Tibial nerve (tissue), 4 donors: ENCODE data around the gene NFKBIA. TPM values are rescaled to one million over a fixed set of nuclear protein-coding genes. Genes with fewer than 3 reads are reported as not detected.

Source experiments
- DNase-seq, 2 donors: peaks; one replicate each; pipeline ENCODE4 v3.0.0-alpha.2; 2019; ENCODE audit warnings: low spot score in 2 of 2
- H3K27ac ChIP-seq, 4 donors: fragments of 200-600 bp; sonication (generic) in 3 of 4; one replicate each; pipeline ENCODE4 v1.5.1; 2017 to 2019; ENCODE audit warnings: mild to moderate bottlenecking in 1 of 4
- H3K27me3 ChIP-seq, 2 donors: fragments of 200-600 bp; sonication (generic) in 1 of 2; one replicate each; pipeline versions ENCODE4 v1.5.1 to v1.6.0; 2017 to 2019
- H3K36me3 ChIP-seq, 3 donors: fragments of 200-600 bp; sonication (generic); one replicate each; pipeline ENCODE4 v1.5.1; 2018 to 2019
- H3K4me1 ChIP-seq, 4 donors: fragments of 200-600 bp; sonication (generic) in 3 of 4; one replicate each; pipeline ENCODE4 v1.5.1; 2017 to 2019
- H3K4me3 ChIP-seq, 4 donors: fragments of 200-600 bp; sonication (generic) in 3 of 4; one replicate each; pipeline ENCODE4 v1.5.1; 2017 to 2019; ENCODE audit warnings: mild to moderate bottlenecking in 1 of 4, moderate library complexity in 1 of 4
- H3K9me3 ChIP-seq, 4 donors: fragments of 200-600 bp; sonication (generic) in 3 of 4; one replicate each; pipeline ENCODE4 v1.5.1; 2017 to 2019
- CTCF ChIP-seq, 5 experiments: fragments of 200-600 bp in 3 of 5; fragments of 450-650 bp in 2 of 5; sonication (generic) in 3 of 5; IDR thresholded peaks; one replicate each; pipeline ENCODE4 v1.5.1; 2016 to 2019; ENCODE audit warnings: antibody characterized with exemption in 5 of 5, mild to moderate bottlenecking in 3 of 5, moderate library complexity in 2 of 5
- EP300 ChIP-seq, 2 donors: sonication (generic); formaldehyde crosslinking; IDR thresholded peaks; one replicate each; pipeline ENCODE4 v1.6.1; 2017; ENCODE audit warnings: antibody characterized with exemption in 2 of 2, mild to moderate bottlenecking in 1 of 2
- POLR2A ChIP-seq, 2 donors: fragments of 450-650 bp; IDR thresholded peaks; one replicate each; pipeline ENCODE4 v1.6.1; 2017; ENCODE audit warnings: antibody characterized with exemption in 2 of 2, mild to moderate bottlenecking in 2 of 2, moderate library complexity in 2 of 2
- WGBS, 2 donors: methylation state at CpG; one replicate each; pipeline ENCODE4 v1.1.5; 2018; 5-methylcytosine and 5-hydroxymethylcytosine counted together
- total RNA-seq, 4 donors: library from RNA; depleted of rRNA; stranded (reverse); fragments of >200 nt; gene quantifications; one replicate each; pipeline ENCODE4 v1.1.0, GENCODE V29; 2016

The NFKBIA gene
- total RNA-seq, 4 donors from 2014 or later: 631 to 1,165 (median 930) TPM

GRCh38 chr14:35406090-35406489 lies 1.5 kb upstream of the NFKBIA start:
- Histone ChIP-seq H3K4me3 (peak overlapping the region; percentile 69 to 97 (median 92)), H3K36me3 (peaks cover 11 to 26% (median 26%) of the 10 kb centered on the region in 3 donors), H3K4me1 (peaks cover 0 to 39% (median 28%) of the 10 kb centered on the region in 4 donors), H3K9me3 (no peaks in the 10 kb centered on the region), H3K27ac (peak overlapping the region; percentile 98 to 100 (median 98)), H3K27me3 (no peaks in the 10 kb centered on the region)
- no peak for DNase-seq
- WGBS, 2 donors: 29 to 31% methylated on average over 2 of the region's 2 CpGs
- TF ChIP-seq POLR2A (IDR thresholded peaks at IDR 0.05) (no peak), CTCF (IDR thresholded peaks at IDR 0.05) (no peak), EP300 (IDR thresholded peaks at IDR 0.05) (no peak)

GRCh38 chr14:35405304-35405996 lies 901 bp upstream of the NFKBIA start:
- H3K4me1 ChIP-seq: peaks cover 0 to 46% (median 34%) of the 10 kb centered on the region in 4 donors
- H3K9me3 ChIP-seq: no peaks in the 10 kb centered on the region
- peaks cover 15 to 32% (median 31%) of the 10 kb centered on the region in 3 donors for H3K36me3 ChIP-seq
- H3K4me3 ChIP-seq: peak overlapping the region; percentile 69 to 97 (median 92)
- no peak for TF ChIP-seq CTCF (IDR thresholded peaks at IDR 0.05)
- TF ChIP-seq POLR2A (IDR thresholded peaks at IDR 0.05): no peak
- no peak for TF ChIP-seq EP300 (IDR thresholded peaks at IDR 0.05)
- peak overlapping the region; percentile 98 to 100 (median 98) for H3K27ac ChIP-seq
- DNase-seq: peak in 1 of 2 donors; percentile 56
- 28 to 34% methylated on average over 14 of the region's 14 CpGs for WGBS, 2 donors
- no peaks in the 10 kb centered on the region for H3K27me3 ChIP-seq

GRCh38 chr14:35403603-35404448 lies 723 bp downstream of the NFKBIA start:
- Histone ChIP-seq H3K4me3 (peak overlapping the region; percentile 69 to 97 (median 92)), H3K9me3 (no peaks in the 10 kb centered on the region), H3K4me1 (peaks cover 0 to 52% (median 48%) of the 10 kb centered on the region in 4 donors), H3K36me3 (peaks cover 15 to 46% (median 34%) of the 10 kb centered on the region in 3 donors), H3K27ac (peak overlapping the region; percentile 98 to 100 (median 98)), H3K27me3 (no peaks in the 10 kb centered on the region)
- TF ChIP-seq EP300 (IDR thresholded peaks at IDR 0.05) (peak; percentile 91 to 98), POLR2A (IDR thresholded peaks at IDR 0.05) (peak in 1 of 2 donors; percentile 42), CTCF (IDR thresholded peaks at IDR 0.05) (no peak)
- 0 to 2% methylated on average over 19 to 41 of the region's 81 CpGs for WGBS, 2 donors
- DNase-seq: peak; percentile 97

DNA sequence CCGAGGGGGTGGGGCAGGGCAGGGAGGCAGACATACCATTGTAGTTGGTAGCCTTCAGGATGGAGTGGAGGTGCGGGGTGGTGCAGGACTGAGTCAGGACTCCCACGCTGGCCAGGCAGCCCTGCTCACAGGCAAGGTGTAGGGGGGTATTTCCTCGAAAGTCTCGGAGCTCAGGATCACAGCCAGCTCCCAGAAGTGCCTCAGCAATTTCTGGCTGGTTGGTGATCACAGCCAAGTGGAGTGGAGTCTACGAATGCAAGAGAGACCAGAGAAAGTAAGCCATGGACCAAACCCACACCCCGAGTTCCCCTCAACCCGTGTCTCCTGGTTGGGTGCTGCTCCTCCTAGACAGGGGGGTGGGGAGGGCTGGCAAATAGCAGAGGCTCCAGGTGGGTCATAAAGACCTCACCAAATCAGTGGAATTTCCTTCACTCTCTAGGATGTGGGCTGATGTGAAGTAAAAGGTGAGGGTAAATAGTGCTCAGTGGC lies 1.4 kb downstream of the NFKBIA start:
- H3K4me1 ChIP-seq: peaks cover 0 to 57% (median 53%) of the 10 kb centered on the region in 4 donors
- TF ChIP-seq CTCF (IDR thresholded peaks at IDR 0.05) (no peak), EP300 (IDR thresholded peaks at IDR 0.05) (no peak), POLR2A (IDR thresholded peaks at IDR 0.05) (no peak)
- WGBS, 2 donors: 12 to 14% methylated on average over 8 of the region's 8 CpGs
- peak overlapping the region; percentile 69 to 97 (median 90) for H3K4me3 ChIP-seq
- H3K9me3 ChIP-seq: no peaks in the 10 kb centered on the region
- no peaks in the 10 kb centered on the region for H3K27me3 ChIP-seq
- H3K36me3 ChIP-seq: peaks cover 15 to 46% (median 34%) of the 10 kb centered on the region in 3 donors
- peak overlapping the region; percentile 92 to 100 (median 96) for H3K27ac ChIP-seq
- peak in 1 of 2 donors; percentile 24 for DNase-seq
